NCI-H2171 (cell line): ENCODE data around the gene LHX1.

ENCODE experiments used
- DNase-seq: peaks from one replicate; lab custom pipeline; 2025; lab: John Stamatoyannopoulos, UW

The LHX1 gene

GRCh38 chr17:36972186-36972700 is 35.0 kb downstream of the LHX1 start:
- DNase-seq, result no peak

- no peak for DNase-seq
These were observed 35.6 kb downstream of the LHX1 start for GRCh38 chr17:36972905-36973304.

GRCh38 chr17:36975922-36976515 is 38.7 kb downstream of the LHX1 start:
- no peak for DNase-seq

GRCh38 chr17:36977066-36977465 is 39.8 kb downstream of the LHX1 start:
- DNase-seq, result no peak

GRCh38 chr17:36977568-36977967 is 40.3 kb downstream of the LHX1 start:
- no peak for DNase-seq

GRCh38 chr17:36978810-36979564 is 41.7 kb downstream of the LHX1 start:
- DNase-seq, result no peak

GRCh38 chr17:36979565-36979941 is 42.3 kb downstream of the LHX1 start:
- DNase-seq, result no peak

- DNase-seq, result peak; percentile 2
These were observed 43.0 kb downstream of the LHX1 start for GRCh38 chr17:36980280-36980761.

- DNase-seq, result no peak
These were observed 46.3 kb downstream of the LHX1 start for GRCh38 chr17:36983618-36984017.

GRCh38 chr17:36989173-36989572 is 51.9 kb downstream of the LHX1 start:
- no peak for DNase-seq

GRCh38 chr17:36992701-36993100 is 55.4 kb downstream of the LHX1 start:
- no peak for DNase-seq

GRCh38 chr17:36993227-36993626 is 56.0 kb downstream of the LHX1 start:
- DNase-seq, result no peak
